ENCODE measurements around the gene C3orf18. TPM values are rescaled to one million over a fixed set of nuclear protein-coding genes. Genes with fewer than 3 reads are reported as not detected.

The C3orf18 gene
- polyA plus RNA-seq, 1 donor (not counting 4 experiments of a cell fraction or from before 2014, with no cell fraction given), result 1.4 TPM

- DNase-seq (ENCODE audit: low read depth, low spot score) (no peak), FAIRE-seq (no peak)
- H3K4me2 ChIP-seq (ENCODE audit: control insufficient read depth, extremely low read depth, insufficient read depth, low read depth, low read length), result no peak overlapping the region
- dilution Hi-C loops (cut with MboI; ENCODE audit: extremely low pct_ligation_motif_present, low sequenced_read_pairs), result no loop called here
- H3K9me3 ChIP-seq (ENCODE audit: control insufficient read depth, low read depth, low read length), result no peaks in the 10 kb centered on the region
- peaks cover 9 to 12% of the 10 kb centered on the region in 2 experiments for H3K36me3 ChIP-seq (ENCODE audit: control insufficient read depth in 2 of 2, extremely low read depth in 1 of 2, insufficient read depth in 2 of 2, low read length in 2 of 2)
- no peak overlapping the region for H2AFZ ChIP-seq (ENCODE audit: control insufficient read depth, low read length)
- no peaks in the 10 kb centered on the region for H3K9me1 ChIP-seq (ENCODE audit: control insufficient read depth, extremely low read depth, insufficient read depth, low read length)
- no peak overlapping the region for H3K4me3 ChIP-seq (ENCODE audit: control insufficient read depth in 2 of 3, extremely low read depth in 1 of 3, insufficient read depth in 2 of 3, low read depth in 1 of 3, low read length in 3 of 3)
- no peak for TF ChIP-seq CTCF (optimal IDR thresholded peaks at IDR 0.05 in 1 of 3, IDR thresholded peaks at IDR 0.05 in 1 of 3, conservative IDR thresholded peaks at IDR 0.05 in 1 of 3; ENCODE audit: extremely low read depth in 1 of 3, insufficient read depth in 2 of 3, low read length in 3 of 3)
- H3K4me1 ChIP-seq (ENCODE audit: control insufficient read depth, extremely low read depth, insufficient read depth, low read length), result peaks cover 25% of the 10 kb centered on the region
- no peaks in the 10 kb centered on the region for H3K27me3 ChIP-seq (ENCODE audit: control insufficient read depth, extremely low read depth, insufficient read depth, low read length)
- no peak overlapping the region for H3K9ac ChIP-seq (ENCODE audit: control insufficient read depth, extremely low read depth, insufficient read depth, low read length)
- no peaks in the 10 kb centered on the region for H4K20me1 ChIP-seq (ENCODE audit: control insufficient read depth, extremely low read depth, insufficient read depth, low read length)
- peaks cover 7% of the 10 kb centered on the region for H3K79me2 ChIP-seq (ENCODE audit: control insufficient read depth, insufficient read depth, low read length)
- H3K27ac ChIP-seq (ENCODE audit: control insufficient read depth, insufficient read depth, low read length), result no peak overlapping the region
These were observed 3.9 kb upstream of the C3orf18 start for GRCh38 chr3:50571486-50571885.

- H3K4me2 ChIP-seq (ENCODE audit: control insufficient read depth, extremely low read depth, insufficient read depth, low read depth, low read length), result peak overlapping the region; percentile 90
- no peaks in the 10 kb centered on the region for H3K27me3 ChIP-seq (ENCODE audit: control insufficient read depth, extremely low read depth, insufficient read depth, low read length)
- H3K27ac ChIP-seq (ENCODE audit: control insufficient read depth, insufficient read depth, low read length), result no peak overlapping the region
- H3K9ac ChIP-seq (ENCODE audit: control insufficient read depth, extremely low read depth, insufficient read depth, low read length), result no peak overlapping the region
- TF ChIP-seq EZH2 (IDR thresholded peaks at IDR 0.05; ENCODE audit: low read length), result no peak
- TF ChIP-seq CTCF (optimal IDR thresholded peaks at IDR 0.05 in 1 of 3, IDR thresholded peaks at IDR 0.05 in 1 of 3, conservative IDR thresholded peaks at IDR 0.05 in 1 of 3; ENCODE audit: extremely low read depth in 1 of 3, insufficient read depth in 2 of 3, low read length in 3 of 3), result no peak
- H2AFZ ChIP-seq (ENCODE audit: control insufficient read depth, low read length), result no peak overlapping the region
- dilution Hi-C loops (cut with MboI; ENCODE audit: extremely low pct_ligation_motif_present, low sequenced_read_pairs), result no loop called here
- H4K20me1 ChIP-seq (ENCODE audit: control insufficient read depth, extremely low read depth, insufficient read depth, low read length), result no peaks in the 10 kb centered on the region
- H3K9me1 ChIP-seq (ENCODE audit: control insufficient read depth, extremely low read depth, insufficient read depth, low read length), result no peaks in the 10 kb centered on the region
- DNase-seq (ENCODE audit: low read depth, low spot score), result no peak
- H3K79me2 ChIP-seq (ENCODE audit: control insufficient read depth, insufficient read depth, low read length), result peaks cover 7% of the 10 kb centered on the region
- H3K9me3 ChIP-seq (ENCODE audit: control insufficient read depth, low read depth, low read length), result no peaks in the 10 kb centered on the region
- FAIRE-seq, result no peak
- peaks cover 9 to 12% of the 10 kb centered on the region in 2 experiments for H3K36me3 ChIP-seq (ENCODE audit: control insufficient read depth in 2 of 2, extremely low read depth in 1 of 2, insufficient read depth in 2 of 2, low read length in 2 of 2)
- peaks cover 23% of the 10 kb centered on the region for H3K4me1 ChIP-seq (ENCODE audit: control insufficient read depth, extremely low read depth, insufficient read depth, low read length)
- H3K4me3 ChIP-seq (ENCODE audit: control insufficient read depth in 2 of 3, extremely low read depth in 1 of 3, insufficient read depth in 2 of 3, low read depth in 1 of 3, low read length in 3 of 3), result peak overlapping the region in 2 of 3 experiments; percentile 53 to 96
These were observed 3.1 kb upstream of the C3orf18 start for GRCh38 chr3:50570508-50571279.

Data from keratinocyte (primary cell).